ENCODE data around the gene RASSF1. TPM values are rescaled to one million over a fixed set of nuclear protein-coding genes. Genes with fewer than 3 reads are reported as not detected.
A peak's percentile ranks its signal among the peaks of the same experiment; 100 is the strongest.

The RASSF1 gene
- total RNA-seq, 1 experiment from 2014 or later: 15.8 TPM

DNA sequence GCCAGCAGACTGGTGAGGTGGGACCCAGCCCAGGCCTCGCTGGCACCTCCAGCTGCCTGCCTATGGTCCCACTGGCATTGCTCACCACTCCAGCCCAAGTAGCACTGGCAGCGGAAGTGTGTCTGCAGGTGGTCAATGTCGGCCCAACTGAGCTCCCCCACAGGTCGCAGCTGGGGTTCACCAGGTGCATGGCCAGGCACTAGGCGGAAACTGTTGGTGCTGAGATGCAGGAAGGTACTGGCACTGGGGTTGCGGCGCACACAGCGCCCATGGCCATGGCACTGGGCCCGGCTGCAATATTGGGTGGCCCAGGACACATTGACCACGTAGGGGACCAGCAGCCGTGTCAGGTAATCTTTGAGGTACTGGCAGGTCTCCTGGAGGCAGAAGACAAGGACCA is 22.5 kb downstream of the RASSF1 start:
- no peak overlapping the region for H2BK120ac ChIP-seq (ENCODE audit: low read depth, low read length, poor library complexity, severe bottlenecking)
- TF ChIP-seq, protein P1, sequence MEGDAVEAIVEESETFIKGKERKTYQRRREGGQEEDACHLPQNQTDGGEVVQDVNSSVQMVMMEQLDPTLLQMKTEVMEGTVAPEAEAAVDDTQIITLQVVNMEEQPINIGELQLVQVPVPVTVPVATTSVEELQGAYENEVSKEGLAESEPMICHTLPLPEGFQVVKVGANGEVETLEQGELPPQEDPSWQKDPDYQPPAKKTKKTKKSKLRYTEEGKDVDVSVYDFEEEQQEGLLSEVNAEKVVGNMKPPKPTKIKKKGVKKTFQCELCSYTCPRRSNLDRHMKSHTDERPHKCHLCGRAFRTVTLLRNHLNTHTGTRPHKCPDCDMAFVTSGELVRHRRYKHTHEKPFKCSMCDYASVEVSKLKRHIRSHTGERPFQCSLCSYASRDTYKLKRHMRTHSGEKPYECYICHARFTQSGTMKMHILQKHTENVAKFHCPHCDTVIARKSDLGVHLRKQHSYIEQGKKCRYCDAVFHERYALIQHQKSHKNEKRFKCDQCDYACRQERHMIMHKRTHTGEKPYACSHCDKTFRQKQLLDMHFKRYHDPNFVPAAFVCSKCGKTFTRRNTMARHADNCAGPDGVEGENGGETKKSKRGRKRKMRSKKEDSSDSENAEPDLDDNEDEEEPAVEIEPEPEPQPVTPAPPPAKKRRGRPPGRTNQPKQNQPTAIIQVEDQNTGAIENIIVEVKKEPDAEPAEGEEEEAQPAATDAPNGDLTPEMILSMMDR (conservative IDR thresholded peaks at IDR 0.05): no peak
- H4K8ac ChIP-seq (replicated peaks; ENCODE audit: insufficient read length, low read depth, low read length): no peak overlapping the region
- no peak overlapping the region for H2BK12ac ChIP-seq (ENCODE audit: insufficient read length, low read depth, low read length)
- H2BK5ac ChIP-seq (ENCODE audit: insufficient read length, low read length): no peak overlapping the region
- no peaks in the 10 kb centered on the region for H3K27me3 ChIP-seq (ENCODE audit: insufficient read depth, low read length)
- H2AK5ac ChIP-seq (ENCODE audit: insufficient read length, low read length): no peak overlapping the region
- H3K27ac ChIP-seq (ENCODE audit: insufficient read length, low read depth, low read length): no peak overlapping the region
- no peak overlapping the region for H3T11ph ChIP-seq (ENCODE audit: low read length)
- no peaks in the 10 kb centered on the region for H3K79me1 ChIP-seq (ENCODE audit: insufficient read depth, low read depth, low read length, poor library complexity, severe bottlenecking)
- H2BK20ac ChIP-seq (ENCODE audit: low read depth, low read length, poor library complexity, severe bottlenecking): no peak overlapping the region
- peaks cover 5% of the 10 kb centered on the region; the same call in 1 of the 2 replicates for H3K79me2 ChIP-seq (ENCODE audit: insufficient read depth, low read length)
- no peak overlapping the region for H3K9ac ChIP-seq (ENCODE audit: extremely low read depth, insufficient read length, low read length)
- no peak overlapping the region for H3K4me2 ChIP-seq (ENCODE audit: insufficient read depth, insufficient read length, low read length)
- H3K4me1 ChIP-seq (ENCODE audit: insufficient read depth, low read length): peaks cover 4% of the 10 kb centered on the region; the same call in 1 of the 2 replicates
- no peak overlapping the region for H3K18ac ChIP-seq (ENCODE audit: insufficient read length, low read depth, low read length)
- H3K23ac ChIP-seq (ENCODE audit: insufficient read length, low read depth, low read length): no peak overlapping the region
- no peaks in the 10 kb centered on the region for H4K20me1 ChIP-seq (ENCODE audit: control insufficient read depth, insufficient read depth, insufficient read length)
- no peak overlapping the region for H3K14ac ChIP-seq (ENCODE audit: insufficient read depth, low read length)
- H2BK15ac ChIP-seq (ENCODE audit: low read depth, low read length): no peak overlapping the region
- no peak overlapping the region for H3K4ac ChIP-seq (ENCODE audit: low read depth, low read length)
- no peak for DNase-seq
- H2AFZ ChIP-seq (ENCODE audit: low read length): no peak overlapping the region
- no CpG with 5 or more reads among the region's 11 CpGs for WGBS (ENCODE audit: extremely low coverage, insufficient read length, low lambda C conversion rate)
- Mint-ChIP-seq H3K4me1 (peaks cover 21 to 36% of the 10 kb centered on the region in 2 experiments), H3K9me3 (peaks cover 5 to 7% of the 10 kb centered on the region in 2 experiments), H3K27ac (no peak overlapping the region), H3K36me3 (ENCODE audit: insufficient read depth in 1 of 3, low read depth in 3 of 3) (peaks cover 48 to 56% (median 55%) of the 10 kb centered on the region in 3 experiments), H3K4me3 (peak overlapping the region in 1 of 2 experiments; percentile 44; a peak in 2 of 5 replicates), H3K27me3 (ENCODE audit: low read depth) (no peaks in the 10 kb centered on the region)
- H3K9me3 ChIP-seq (ENCODE audit: control insufficient read depth, low read depth, low read length): no peaks in the 10 kb centered on the region
- no peak overlapping the region for H4K5ac ChIP-seq (ENCODE audit: insufficient read length, low read depth, low read length)
- H4K91ac ChIP-seq (ENCODE audit: insufficient read length, low read depth, low read length): no peak overlapping the region
- peaks cover 15% of the 10 kb centered on the region for H3K23me2 ChIP-seq (ENCODE audit: insufficient read length, low read depth, low read length, poor library complexity, severe bottlenecking)
- no peak overlapping the region for H3K56ac ChIP-seq (ENCODE audit: insufficient read length, low read depth, low read length)
